Left ventricle myocardium inferior (tissue), 1 donor: ENCODE results near the gene YARS1. TPM values are rescaled to one million over a fixed set of nuclear protein-coding genes. Genes with fewer than 3 reads are reported as not detected.

Experiments used
- DNase-seq: peaks from one replicate; pipeline ENCODE4 v3.0.0-alpha.2; 2020
- H3K27ac ChIP-seq: fragments of 200-600 bp; replicated peaks from 2 replicates; pipeline ENCODE4 v1.8.0; 2021
- H3K27me3 ChIP-seq: fragments of 200-600 bp; 2 replicates; pipeline ENCODE4 v1.8.0; 2021; ENCODE audit warnings: low read depth
- H3K36me3 ChIP-seq: fragments of 200-600 bp; 2 replicates; pipeline ENCODE4 v1.8.0; 2021
- H3K4me1 ChIP-seq: fragments of 200-600 bp; 2 replicates; pipeline ENCODE4 v1.8.0; 2021
- H3K4me3 ChIP-seq: fragments of 200-600 bp; 2 replicates; pipeline ENCODE4 v1.8.0; 2021; ENCODE audit warnings: mild to moderate bottlenecking, moderate library complexity
- H3K9me3 ChIP-seq: fragments of 200-600 bp; replicated peaks from 2 replicates; pipeline ENCODE4 v1.8.0; 2021
- intact Hi-C: fragments of 100-400 bp; cut with micrococcal nuclease; formaldehyde crosslinking; loops from one replicate; pipeline ENCODE4 v1.11.0; 2022
- total RNA-seq: library from RNA; stranded (reverse); fragmentation: NEBNext Ultra II Directional; extraction: Animal tissue kit (Norgen Biotek cat#: 25700); gene quantifications from one replicate; pipeline ENCODE4 v1.2.1, GENCODE V29; 2021
- TF ChIP-seq, protein P1 (sequence below): fragments of 200-600 bp; IDR thresholded peaks from 2 replicates; pipeline ENCODE4 v1.8.0; 2021; ENCODE audit warnings: antibody characterized with exemption, mild to moderate bottlenecking, borderline replicate concordance
- donor health status: DM: no; HTN: yes; CAD: no; lungs with severe emphysema.

Gene YARS1
- total RNA-seq, 1 donor from 2014 or later, result 35.5 TPM

DNA sequence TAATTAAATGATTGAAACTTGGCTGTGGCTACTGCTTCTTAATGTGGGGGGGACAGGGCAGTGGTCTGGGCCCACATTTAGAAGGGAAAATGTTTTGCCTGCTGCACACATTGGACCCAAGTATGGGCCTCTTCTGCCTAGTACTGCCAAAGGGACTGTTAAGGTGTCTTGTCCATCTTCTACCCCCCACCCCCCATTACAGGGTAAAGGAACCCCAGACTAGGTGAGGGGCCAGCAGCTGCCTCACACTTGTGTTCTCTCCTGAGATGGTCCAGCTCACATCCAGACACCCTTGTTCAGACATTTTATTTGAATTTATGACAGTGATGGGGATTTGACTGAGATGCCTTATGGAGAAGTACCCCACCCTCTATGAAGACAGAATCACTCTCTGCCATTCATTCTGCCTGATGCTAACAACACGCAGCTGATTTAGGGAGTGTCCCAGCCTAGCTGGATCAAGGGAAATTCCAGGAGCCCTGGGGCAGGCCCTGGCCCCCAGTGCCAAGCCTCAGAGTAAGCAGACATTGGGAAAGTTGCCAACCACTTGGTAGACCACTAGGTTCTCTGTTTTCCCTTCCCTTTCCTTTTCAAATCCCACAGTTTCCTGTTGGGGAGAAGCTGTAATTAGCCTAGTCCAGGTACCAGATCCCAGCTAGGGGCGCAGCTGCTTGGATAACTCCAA, 42.1 kb downstream of the YARS1 start:
- peaks cover 6% of the 10 kb centered on the region for H3K4me1 ChIP-seq
- H3K4me3 ChIP-seq, result no peak overlapping the region
- H3K27ac ChIP-seq, result no peak overlapping the region
- TF ChIP-seq, protein P1, sequence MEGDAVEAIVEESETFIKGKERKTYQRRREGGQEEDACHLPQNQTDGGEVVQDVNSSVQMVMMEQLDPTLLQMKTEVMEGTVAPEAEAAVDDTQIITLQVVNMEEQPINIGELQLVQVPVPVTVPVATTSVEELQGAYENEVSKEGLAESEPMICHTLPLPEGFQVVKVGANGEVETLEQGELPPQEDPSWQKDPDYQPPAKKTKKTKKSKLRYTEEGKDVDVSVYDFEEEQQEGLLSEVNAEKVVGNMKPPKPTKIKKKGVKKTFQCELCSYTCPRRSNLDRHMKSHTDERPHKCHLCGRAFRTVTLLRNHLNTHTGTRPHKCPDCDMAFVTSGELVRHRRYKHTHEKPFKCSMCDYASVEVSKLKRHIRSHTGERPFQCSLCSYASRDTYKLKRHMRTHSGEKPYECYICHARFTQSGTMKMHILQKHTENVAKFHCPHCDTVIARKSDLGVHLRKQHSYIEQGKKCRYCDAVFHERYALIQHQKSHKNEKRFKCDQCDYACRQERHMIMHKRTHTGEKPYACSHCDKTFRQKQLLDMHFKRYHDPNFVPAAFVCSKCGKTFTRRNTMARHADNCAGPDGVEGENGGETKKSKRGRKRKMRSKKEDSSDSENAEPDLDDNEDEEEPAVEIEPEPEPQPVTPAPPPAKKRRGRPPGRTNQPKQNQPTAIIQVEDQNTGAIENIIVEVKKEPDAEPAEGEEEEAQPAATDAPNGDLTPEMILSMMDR, result no peak
- peaks cover 70% of the 10 kb centered on the region for H3K36me3 ChIP-seq
- DNase-seq, result no peak
- H3K9me3 ChIP-seq, result no peaks in the 10 kb centered on the region
- no peaks in the 10 kb centered on the region for H3K27me3 ChIP-seq
- intact Hi-C loops, result no loop called here

DNA sequence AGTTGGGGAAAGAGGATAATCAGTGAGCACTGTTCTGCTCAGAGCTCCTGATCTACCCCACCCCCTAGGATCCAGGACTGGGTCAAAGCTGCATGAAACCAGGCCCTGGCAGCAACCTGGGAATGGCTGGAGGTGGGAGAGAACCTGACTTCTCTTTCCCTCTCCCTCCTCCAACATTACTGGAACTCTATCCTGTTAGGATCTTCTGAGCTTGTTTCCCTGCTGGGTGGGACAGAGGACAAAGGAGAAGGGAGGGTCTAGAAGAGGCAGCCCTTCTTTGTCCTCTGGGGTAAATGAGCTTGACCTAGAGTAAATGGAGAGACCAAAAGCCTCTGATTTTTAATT, 42.7 kb downstream of the YARS1 start:
- DNase-seq, result no peak
- peaks cover 69% of the 10 kb centered on the region for H3K36me3 ChIP-seq
- H3K27me3 ChIP-seq, result no peaks in the 10 kb centered on the region
- peaks cover 6% of the 10 kb centered on the region for H3K4me1 ChIP-seq
- no peak overlapping the region for H3K27ac ChIP-seq
- TF ChIP-seq, protein P1, result no peak
- H3K9me3 ChIP-seq, result no peaks in the 10 kb centered on the region
- no peak overlapping the region for H3K4me3 ChIP-seq
- intact Hi-C loops, result no loop called here

DNA sequence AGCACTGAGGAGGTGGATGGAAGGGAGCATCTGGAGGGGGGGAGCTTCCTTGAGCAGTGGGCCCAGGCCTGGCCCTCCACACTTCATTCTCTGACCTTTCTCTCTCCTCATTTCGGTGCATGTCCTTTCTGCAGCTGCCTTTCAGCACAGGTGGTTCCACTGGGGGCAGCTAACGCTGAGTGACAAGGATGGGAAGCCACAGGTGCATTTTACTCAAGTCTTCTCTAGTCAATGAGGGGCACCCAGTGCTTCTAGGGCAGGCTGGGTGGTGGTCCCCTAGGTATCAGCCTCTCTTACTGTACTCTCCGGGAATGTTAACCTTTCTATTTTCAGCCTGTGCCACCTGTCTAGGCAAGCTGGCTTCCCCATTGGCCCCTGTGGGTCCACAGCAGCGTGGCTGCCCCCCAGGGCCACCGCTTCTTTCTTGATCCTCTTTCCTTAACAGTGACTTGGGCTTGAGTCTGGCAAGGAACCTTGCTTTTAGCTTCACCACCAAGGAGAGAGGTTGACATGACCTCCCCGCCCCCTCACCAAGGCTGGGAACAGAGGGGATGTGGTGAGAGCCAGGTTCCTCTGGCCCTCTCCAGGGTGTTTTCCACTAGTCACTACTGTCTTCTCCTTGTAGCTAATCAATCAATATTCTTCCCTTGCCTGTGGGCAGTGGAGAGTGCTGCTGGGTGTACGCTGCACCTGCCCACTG, 43.2 kb downstream of the YARS1 start:
- H3K9me3 ChIP-seq, result no peaks in the 10 kb centered on the region
- peaks cover 63% of the 10 kb centered on the region for H3K36me3 ChIP-seq
- H3K4me3 ChIP-seq, result no peak overlapping the region
- H3K27ac ChIP-seq, result no peak overlapping the region
- no peak for DNase-seq
- TF ChIP-seq, protein P1, result no peak
- H3K27me3 ChIP-seq, result no peaks in the 10 kb centered on the region
- H3K4me1 ChIP-seq, result peaks cover 6% of the 10 kb centered on the region
- intact Hi-C loops, result loop anchor here (2.0 kb wide), 1 partner anchor 61 kb away; no protein-coding TSS in a partner anchor

DNA sequence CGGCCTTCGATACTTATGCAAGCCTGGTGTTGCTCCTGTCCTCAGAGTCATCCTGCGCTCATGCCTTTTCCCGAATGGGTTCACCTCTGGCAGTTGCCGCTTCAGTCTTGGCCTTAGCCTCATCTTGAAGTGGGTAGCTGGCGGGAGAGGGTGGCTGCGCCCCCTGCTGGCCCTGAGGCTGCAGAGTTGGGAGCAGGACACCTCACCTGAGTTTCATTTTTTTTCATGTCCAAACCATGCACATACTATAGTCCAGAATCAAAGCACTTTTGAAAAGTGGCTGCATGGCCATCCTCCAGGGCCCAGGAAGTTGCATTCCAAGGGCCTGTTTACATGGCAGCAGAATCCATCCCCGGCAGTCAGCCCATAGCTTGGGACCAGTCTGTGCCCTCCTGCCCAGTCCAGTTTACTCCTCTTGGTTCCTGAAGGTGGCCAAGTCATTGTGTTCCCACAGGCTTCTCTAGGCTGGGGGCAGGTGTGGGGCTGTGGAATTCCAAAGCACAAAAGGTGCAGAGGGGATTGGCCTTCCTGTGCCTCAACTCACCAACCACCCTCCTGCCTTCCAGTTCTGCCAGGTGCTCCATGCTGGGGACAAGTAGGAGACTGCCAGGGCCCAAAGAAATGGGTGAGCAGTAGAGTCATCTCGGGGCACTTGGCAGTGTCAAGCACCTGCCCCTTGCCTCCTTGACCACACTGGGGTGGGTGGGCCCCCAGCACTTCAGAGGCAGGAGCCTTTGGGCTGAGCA, 44.0 kb downstream of the YARS1 start:
- intact Hi-C loops, result loop anchor here (2.0 kb wide), 1 partner anchor 60 kb away; no protein-coding TSS in a partner anchor
- Histone ChIP-seq H3K27ac (peak overlapping the region; percentile 19), H3K36me3 (peaks cover 56% of the 10 kb centered on the region)

More for the DNA sequence above, 44.0 kb downstream of the YARS1 start:
- peak; percentile 81 for DNase-seq
- peaks cover 6% of the 10 kb centered on the region for H3K4me1 ChIP-seq
- no peaks in the 10 kb centered on the region for H3K9me3 ChIP-seq
- H3K27me3 ChIP-seq, result no peaks in the 10 kb centered on the region
- H3K4me3 ChIP-seq, result no peak overlapping the region
- TF ChIP-seq, protein P1, result peak; percentile 97
